KMS-11 (cell line): Measurements from ENCODE around the gene C16orf82.

Source experiments
- H2AFZ ChIP-seq: fragments of 200-600 bp; sonication (generic); 2 replicates; pipeline ENCODE4 v1.6.1; 2016; ENCODE audit warnings: antibody characterized with exemption, mixed run types, low read depth
- H3K27ac ChIP-seq: fragments of 200-600 bp; sonication (generic); 2 replicates; pipeline ENCODE4 v1.6.1; 2016; ENCODE audit warnings: mild to moderate bottlenecking, mixed run types
- H3K27me3 ChIP-seq: fragments of 200-600 bp; sonication (generic); 2 replicates; pipeline ENCODE4 v1.6.1; 2017; ENCODE audit warnings: mild to moderate bottlenecking, low read depth, mixed run types, moderate library complexity; ENCODE audit not compliant: insufficient read depth
- H3K36me3 ChIP-seq: fragments of 200-600 bp; sonication (generic); 2 replicates; pipeline ENCODE4 v1.6.1; 2017; ENCODE audit warnings: mild to moderate bottlenecking, mixed run types; ENCODE audit not compliant: insufficient read depth
- H3K4me1 ChIP-seq: fragments of 200-600 bp; sonication (generic); 2 replicates; pipeline ENCODE4 v1.6.1; 2016; ENCODE audit warnings: mild to moderate bottlenecking, low read depth, mixed run types; ENCODE audit not compliant: poor library complexity, severe bottlenecking
- H3K4me2 ChIP-seq: fragments of 200-600 bp; sonication (generic); 2 replicates; pipeline ENCODE4 v1.7.0; 2016; ENCODE audit warnings: mild to moderate bottlenecking, mixed run types
- H3K4me3 ChIP-seq: fragments of 200-600 bp; sonication (generic); IDR thresholded peaks from 2 replicates; pipeline ENCODE4 v1.6.1; 2017; ENCODE audit warnings: low read depth, low read length, mixed read lengths; ENCODE audit not compliant: insufficient read depth
- H3K79me2 ChIP-seq: fragments of 200-600 bp; sonication (generic); 2 replicates; pipeline ENCODE4 v1.6.1; 2016; ENCODE audit warnings: low read depth, mixed run types; ENCODE audit not compliant: insufficient read depth
- H3K9ac ChIP-seq: fragments of 200-600 bp; sonication (generic); 2 replicates; pipeline ENCODE4 v1.6.1; 2016; ENCODE audit warnings: mild to moderate bottlenecking, mixed run types
- H4K20me1 ChIP-seq: fragments of 200-600 bp; sonication (generic); 2 replicates; pipeline ENCODE4 v1.6.1; 2016; ENCODE audit warnings: mild to moderate bottlenecking, mixed run types; ENCODE audit not compliant: insufficient read depth
- TF ChIP-seq, protein P1 (sequence below): fragments of 200-600 bp; sonication (generic); conservative IDR thresholded peaks from 2 replicates; pipeline ENCODE4 v1.6.1; 2017; ENCODE audit warnings: low read depth, mild to moderate bottlenecking, antibody characterized with exemption, low read length, moderate library complexity, mixed read lengths

C16orf82 gene

DNA sequence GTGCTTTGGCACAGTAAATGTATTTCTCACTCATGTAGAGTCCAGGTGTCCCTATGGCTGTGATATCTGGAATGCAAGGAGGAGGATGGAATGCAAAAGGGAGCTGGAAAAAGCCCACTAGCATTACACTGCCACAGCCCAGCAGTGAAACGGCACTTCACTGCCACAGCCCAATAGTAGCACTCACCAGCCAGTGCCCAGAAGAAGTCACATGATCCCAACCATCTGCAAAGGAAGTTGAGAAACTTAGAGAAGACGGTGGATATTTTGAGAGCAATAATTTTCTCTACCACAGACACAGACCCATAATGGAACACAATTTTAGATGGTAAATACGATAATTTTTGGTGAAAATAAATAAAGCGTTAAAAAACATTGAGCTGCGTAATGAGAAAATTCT, 51.8 kb downstream of the C16orf82 start:
- Histone ChIP-seq H3K4me2 (no peak overlapping the region), H2AFZ (no peak overlapping the region), H3K79me2 (no peaks in the 10 kb centered on the region), H3K27me3 (no peaks in the 10 kb centered on the region), H3K27ac (no peak overlapping the region), H3K4me1 (no peaks in the 10 kb centered on the region), H3K36me3 (no peaks in the 10 kb centered on the region), H3K4me3 (no peak overlapping the region), H4K20me1 (no peaks in the 10 kb centered on the region), H3K9ac (no peak overlapping the region)
- TF ChIP-seq, protein P1, sequence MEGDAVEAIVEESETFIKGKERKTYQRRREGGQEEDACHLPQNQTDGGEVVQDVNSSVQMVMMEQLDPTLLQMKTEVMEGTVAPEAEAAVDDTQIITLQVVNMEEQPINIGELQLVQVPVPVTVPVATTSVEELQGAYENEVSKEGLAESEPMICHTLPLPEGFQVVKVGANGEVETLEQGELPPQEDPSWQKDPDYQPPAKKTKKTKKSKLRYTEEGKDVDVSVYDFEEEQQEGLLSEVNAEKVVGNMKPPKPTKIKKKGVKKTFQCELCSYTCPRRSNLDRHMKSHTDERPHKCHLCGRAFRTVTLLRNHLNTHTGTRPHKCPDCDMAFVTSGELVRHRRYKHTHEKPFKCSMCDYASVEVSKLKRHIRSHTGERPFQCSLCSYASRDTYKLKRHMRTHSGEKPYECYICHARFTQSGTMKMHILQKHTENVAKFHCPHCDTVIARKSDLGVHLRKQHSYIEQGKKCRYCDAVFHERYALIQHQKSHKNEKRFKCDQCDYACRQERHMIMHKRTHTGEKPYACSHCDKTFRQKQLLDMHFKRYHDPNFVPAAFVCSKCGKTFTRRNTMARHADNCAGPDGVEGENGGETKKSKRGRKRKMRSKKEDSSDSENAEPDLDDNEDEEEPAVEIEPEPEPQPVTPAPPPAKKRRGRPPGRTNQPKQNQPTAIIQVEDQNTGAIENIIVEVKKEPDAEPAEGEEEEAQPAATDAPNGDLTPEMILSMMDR = no peak
